H9 (cell line): ENCODE measurements around the gene CLTCL1. TPM values are rescaled to one million over a fixed set of nuclear protein-coding genes. Genes with fewer than 3 reads are reported as not detected.

ENCODE experiments used
- DNase-seq: peaks from one replicate; pipeline ENCODE4 v3.0.0-alpha.2; 2017
- H2AFZ ChIP-seq: one replicate; pipeline ENCODE4 v1.6.1; 2013; ENCODE audit warnings: mild to moderate bottlenecking, low read length, control low read depth, moderate library complexity
- H2AK5ac ChIP-seq: 2 replicates; pipeline ENCODE4 v1.6.1; 2013; ENCODE audit warnings: low read length, control low read depth, mixed read lengths; ENCODE audit not compliant: insufficient read length
- H2BK120ac ChIP-seq: one replicate; pipeline ENCODE4 v1.6.1; 2013; ENCODE audit warnings: low read depth, mild to moderate bottlenecking, low read length, control low read depth, inconsistent platforms; ENCODE audit not compliant: poor library complexity, severe bottlenecking
- H2BK12ac ChIP-seq: 2 replicates; pipeline ENCODE4 v1.6.1; 2013; ENCODE audit warnings: low read length, control low read depth, mixed read lengths, low read depth; ENCODE audit not compliant: insufficient read length
- H2BK15ac ChIP-seq: 2 replicates; pipeline ENCODE4 v1.6.1; 2013; ENCODE audit warnings: low read depth, low read length, control low read depth
- H2BK20ac ChIP-seq: one replicate; pipeline ENCODE4 v1.6.1; 2013; ENCODE audit warnings: low read depth, mild to moderate bottlenecking, low read length, control low read depth, inconsistent platforms; ENCODE audit not compliant: poor library complexity, severe bottlenecking
- H2BK5ac ChIP-seq: 2 replicates; pipeline ENCODE4 v1.6.1; 2013; ENCODE audit warnings: low read length, control low read depth, mixed read lengths; ENCODE audit not compliant: insufficient read length
- H3K14ac ChIP-seq: 2 replicates; pipeline ENCODE4 v1.6.1; 2013; ENCODE audit warnings: low read length, control low read depth; ENCODE audit not compliant: insufficient read depth
- H3K18ac ChIP-seq: 2 replicates; pipeline ENCODE4 v1.6.1; 2013; ENCODE audit warnings: low read depth, mild to moderate bottlenecking, mixed read lengths, low read length, control low read depth; ENCODE audit not compliant: insufficient read length
- H3K23ac ChIP-seq: 2 replicates; pipeline ENCODE4 v1.6.1; 2013; ENCODE audit warnings: low read length, control low read depth, mixed read lengths, low read depth; ENCODE audit not compliant: insufficient read length
- H3K23me2 ChIP-seq: 2 replicates; pipeline ENCODE4 v1.6.1; 2013; ENCODE audit warnings: low read depth, mild to moderate bottlenecking, mixed read lengths, low read length, control low read depth; ENCODE audit not compliant: insufficient read length, poor library complexity, severe bottlenecking
- H3K27ac ChIP-seq: 2 replicates; pipeline ENCODE4 v1.5.1; 2013; ENCODE audit warnings: low read length, control low read depth, mixed read lengths, low read depth; ENCODE audit not compliant: insufficient read length
- H3K27me3 ChIP-seq: 2 replicates; pipeline ENCODE4 v1.6.1; 2013; ENCODE audit warnings: low read length, control low read depth, inconsistent platforms; ENCODE audit not compliant: insufficient read depth
- H3K4ac ChIP-seq: 2 replicates; pipeline ENCODE4 v1.6.1; 2013; ENCODE audit warnings: low read depth, mild to moderate bottlenecking, control low read depth, inconsistent platforms, low read length, moderate library complexity
- H3K4me1 ChIP-seq: 2 replicates; pipeline ENCODE4 v1.6.1; 2013; ENCODE audit warnings: low read length, control low read depth, inconsistent platforms; ENCODE audit not compliant: insufficient read depth
- H3K4me2 ChIP-seq: 2 replicates; pipeline ENCODE4 v1.6.1; 2013; ENCODE audit warnings: low read length, control low read depth, mixed read lengths; ENCODE audit not compliant: insufficient read length, insufficient read depth
- H3K56ac ChIP-seq: 2 replicates; pipeline ENCODE4 v1.6.1; 2013; ENCODE audit warnings: low read depth, mild to moderate bottlenecking, mixed read lengths, low read length, control low read depth; ENCODE audit not compliant: insufficient read length
- H3K79me1 ChIP-seq: 2 replicates; pipeline ENCODE4 v1.6.1; 2013; ENCODE audit warnings: low read depth, mild to moderate bottlenecking, moderate library complexity, low read length, control low read depth, inconsistent platforms; ENCODE audit not compliant: insufficient read depth, poor library complexity, severe bottlenecking
- H3K79me2 ChIP-seq: 2 replicates; pipeline ENCODE4 v1.6.1; 2013; ENCODE audit warnings: low read length, control low read depth, inconsistent platforms; ENCODE audit not compliant: insufficient read depth
- H3K9ac ChIP-seq: 2 replicates; pipeline ENCODE4 v1.6.1; 2013; ENCODE audit warnings: low read length, control low read depth, mixed read lengths; ENCODE audit not compliant: insufficient read length; ENCODE audit errors: extremely low read depth
- H3K9me3 ChIP-seq: one replicate; pipeline ENCODE4 v1.6.1; 2013; ENCODE audit warnings: low read depth, low read length, inconsistent platforms; ENCODE audit not compliant: control insufficient read depth
- H3T11ph ChIP-seq: one replicate; pipeline ENCODE4 v1.6.1; 2013; ENCODE audit warnings: mild to moderate bottlenecking, low read length, control low read depth, inconsistent platforms
- H4K20me1 ChIP-seq: one replicate; pipeline ENCODE4 v1.6.1; 2013; ENCODE audit not compliant: control insufficient read depth, insufficient read length, insufficient read depth
- H4K5ac ChIP-seq: 2 replicates; pipeline ENCODE4 v1.6.1; 2013; ENCODE audit warnings: low read depth, mild to moderate bottlenecking, mixed read lengths, low read length, control low read depth; ENCODE audit not compliant: insufficient read length
- H4K8ac ChIP-seq: replicated peaks from 2 replicates; pipeline ENCODE4 v1.6.1; 2013; ENCODE audit warnings: low read length, control low read depth, mixed read lengths, low read depth; ENCODE audit not compliant: insufficient read length
- H4K91ac ChIP-seq: 2 replicates; pipeline ENCODE4 v1.6.1; 2013; ENCODE audit warnings: low read depth, mild to moderate bottlenecking, moderate library complexity, mixed read lengths, low read length, control low read depth; ENCODE audit not compliant: insufficient read length
- H3K27ac Mint-ChIP-seq, 3 experiments: 2 replicates in 2 of 3; 3 replicates in 1 of 3; pipeline ENCODE4 v1.8.0; 2020 to 2021; ENCODE audit warnings: mixed read lengths in 3 of 3, mild to moderate bottlenecking in 1 of 3, moderate library complexity in 1 of 3
- H3K27me3 Mint-ChIP-seq: 2 replicates; pipeline ENCODE4 v1.8.0; 2021; ENCODE audit warnings: low read depth, mild to moderate bottlenecking, moderate library complexity, mixed read lengths
- H3K36me3 Mint-ChIP-seq, 3 experiments: 2 replicates in 2 of 3; 3 replicates in 1 of 3; pipeline ENCODE4 v1.8.0; 2020 to 2021; ENCODE audit warnings: low read depth in 3 of 3, mixed read lengths in 3 of 3; ENCODE audit not compliant: insufficient read depth in 1 of 3
- H3K4me1 Mint-ChIP-seq, 2 experiments: 2 replicates each; pipeline ENCODE4 v1.8.0; 2020; ENCODE audit warnings: mixed read lengths in 2 of 2
- H3K4me3 Mint-ChIP-seq, 2 experiments: 2 replicates in 1 of 2; 3 replicates in 1 of 2; pipeline ENCODE4 v1.8.0; 2020 to 2021; ENCODE audit warnings: mild to moderate bottlenecking in 2 of 2, mixed read lengths in 2 of 2, moderate library complexity in 1 of 2
- H3K9me3 Mint-ChIP-seq, 2 experiments: 2 replicates in 1 of 2; 3 replicates in 1 of 2; pipeline ENCODE4 v1.8.0; 2020; ENCODE audit warnings: mild to moderate bottlenecking in 2 of 2, mixed read lengths in 2 of 2, moderate library complexity in 1 of 2
- CTCF ChIP-seq: fragments of 200-600 bp; sonication (generic); conservative IDR thresholded peaks from 3 replicates; pipeline ENCODE4 v1.8.0; 2021; ENCODE audit warnings: antibody characterized with exemption, mild to moderate bottlenecking
- WGBS: extraction: QIAGEN DNeasy Blood & Tissue Kit; methylation state at CpG from one replicate; pipeline ENCODE4 v1.1.7; 2013; ENCODE audit warnings: missing lambda C conversion rate, low lambda C conversion rate, mixed read lengths; ENCODE audit not compliant: insufficient read length; ENCODE audit errors: extremely low coverage; 5-methylcytosine and 5-hydroxymethylcytosine counted together
- total RNA-seq: library from RNA; stranded (reverse); gene quantifications from 2 replicates; pipeline ENCODE4 v1.2.1, GENCODE V29; 2021

The CLTCL1 gene
- total RNA-seq, 1 experiment from 2014 or later, result 11.1 TPM

DNA sequence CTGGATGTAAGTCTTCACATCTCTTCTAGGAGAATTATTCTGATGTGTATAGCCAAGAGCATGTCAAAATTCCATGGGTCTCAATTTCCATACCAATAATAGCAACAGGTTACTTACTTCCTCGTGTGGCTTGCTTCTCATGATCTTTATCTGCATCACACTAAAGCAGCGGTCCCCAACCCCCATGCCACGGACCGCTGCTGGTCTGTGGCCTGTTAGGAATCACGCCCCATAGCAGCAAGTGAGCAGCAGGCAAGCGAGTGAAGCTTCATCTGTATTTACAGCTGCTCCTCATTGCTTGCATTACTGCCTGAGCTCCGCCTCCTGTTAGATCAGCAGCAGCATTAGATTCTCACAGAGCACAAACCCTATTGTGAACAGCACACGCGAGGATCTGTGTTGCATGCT is 84.1 kb downstream of the CLTCL1 start:
- Histone ChIP-seq H3K4me2 (no peak overlapping the region), H3K27me3 (no peaks in the 10 kb centered on the region), H3K23me2 (no peaks in the 10 kb centered on the region), H2AK5ac (no peak overlapping the region), H2BK120ac (no peak overlapping the region), H3K9ac (no peak overlapping the region), H3K4ac (no peak overlapping the region), H2BK5ac (no peak overlapping the region), H2BK20ac (no peak overlapping the region), H3K18ac (no peak overlapping the region), H3K23ac (no peak overlapping the region), H3K79me1 (no peaks in the 10 kb centered on the region), H3K9me3 (no peaks in the 10 kb centered on the region), H3T11ph (no peak overlapping the region), H3K14ac (no peak overlapping the region), H3K56ac (no peak overlapping the region), H2BK15ac (no peak overlapping the region), H3K4me1 (no peaks in the 10 kb centered on the region), H2BK12ac (no peak overlapping the region), H2AFZ (no peak overlapping the region), H4K91ac (no peak overlapping the region), H4K20me1 (no peaks in the 10 kb centered on the region), H4K5ac (no peak overlapping the region), H4K8ac (no peak overlapping the region), H3K79me2 (no peaks in the 10 kb centered on the region), H3K27ac (no peak overlapping the region)
- no peak for DNase-seq
- no peak for TF ChIP-seq CTCF
- Mint-ChIP-seq H3K27ac (no peak overlapping the region), H3K36me3 (peaks cover 7 to 21% (median 21%) of the 10 kb centered on the region in 3 experiments), H3K4me3 (no peak overlapping the region), H3K4me1 (peaks cover 6 to 11% of the 10 kb centered on the region in 2 experiments), H3K9me3 (no peaks in the 10 kb centered on the region), H3K27me3 (peaks cover under 1% of the 10 kb centered on the region; the same call in 1 of the 2 replicates)
- no CpG with 5 or more reads among the region's 9 CpGs for WGBS
